Thyroid gland (tissue), 4 donors: Measurements from ENCODE around the gene ARHGEF38. TPM values are rescaled to one million over a fixed set of nuclear protein-coding genes. Genes with fewer than 3 reads are reported as not detected.

ENCODE experiments used
- DNase-seq, 2 donors: peaks; one replicate each; pipeline ENCODE4 v3.0.0-alpha.2; 2019
- H3K27ac ChIP-seq, 3 donors: fragments of 200-600 bp; sonication (generic); 1 replicate in 2 of 3; 2 replicates in 1 of 3; pipeline ENCODE4 v1.5.1; 2016 to 2019; ENCODE audit warnings: mild to moderate bottlenecking in 1 of 3, moderate library complexity in 1 of 3
- H3K27me3 ChIP-seq: fragments of 200-600 bp; sonication (generic); one replicate; pipeline ENCODE4 v1.5.1; 2019
- H3K36me3 ChIP-seq, 2 donors: fragments of 200-600 bp; sonication (generic); one replicate each; pipeline ENCODE4 v1.5.1; 2016 to 2019
- H3K4me1 ChIP-seq, 2 donors: fragments of 200-600 bp; sonication (generic); one replicate each; pipeline ENCODE4 v1.5.1; 2017 to 2019
- H3K4me3 ChIP-seq, 3 donors: fragments of 200-600 bp; sonication (generic); replicated peaks in 1 of 3; 1 replicate in 2 of 3; 2 replicates in 1 of 3; pipeline ENCODE4 v1.5.1; 2016; ENCODE audit warnings: mild to moderate bottlenecking in 1 of 3
- H3K9me3 ChIP-seq: fragments of 200-600 bp; sonication (generic); one replicate; pipeline ENCODE4 v1.5.1; 2017
- CTCF ChIP-seq, 6 experiments: fragments of 200-600 bp in 3 of 6; fragments of 450-650 bp in 3 of 6; sonication (generic) in 3 of 6; IDR thresholded peaks; one replicate each; pipeline ENCODE4 v1.5.1; 2016 to 2019; ENCODE audit warnings: antibody characterized with exemption in 6 of 6, mild to moderate bottlenecking in 2 of 6, inconsistent platforms in 1 of 6, moderate library complexity in 1 of 6
- POLR2A ChIP-seq, 2 donors: fragments of 450-650 bp; IDR thresholded peaks; one replicate each; pipeline ENCODE4 v1.6.1; 2017; ENCODE audit warnings: antibody characterized with exemption in 2 of 2, mild to moderate bottlenecking in 2 of 2, moderate library complexity in 1 of 2
- WGBS, 2 donors: methylation state at CpG; one replicate each; pipeline ENCODE4 v1.1.5; 2017; 5-methylcytosine and 5-hydroxymethylcytosine counted together
- intact Hi-C: fragments of 100-400 bp; cut with DNase I; formaldehyde crosslinking; loops from one replicate; pipeline ENCODE4 v1.15.1; 2023
- total RNA-seq, 4 donors: library from RNA; depleted of rRNA; stranded (reverse); fragments of >200 nt; gene quantifications; one replicate each; pipeline ENCODE4 v1.2.3, GENCODE V29; 2016

Gene ARHGEF38
- total RNA-seq: 10 to 100 TPM in 1 of 4 donors, 1 to 10 TPM in 3; 2.5 to 10.1 (median 4.5) TPM

DNA sequence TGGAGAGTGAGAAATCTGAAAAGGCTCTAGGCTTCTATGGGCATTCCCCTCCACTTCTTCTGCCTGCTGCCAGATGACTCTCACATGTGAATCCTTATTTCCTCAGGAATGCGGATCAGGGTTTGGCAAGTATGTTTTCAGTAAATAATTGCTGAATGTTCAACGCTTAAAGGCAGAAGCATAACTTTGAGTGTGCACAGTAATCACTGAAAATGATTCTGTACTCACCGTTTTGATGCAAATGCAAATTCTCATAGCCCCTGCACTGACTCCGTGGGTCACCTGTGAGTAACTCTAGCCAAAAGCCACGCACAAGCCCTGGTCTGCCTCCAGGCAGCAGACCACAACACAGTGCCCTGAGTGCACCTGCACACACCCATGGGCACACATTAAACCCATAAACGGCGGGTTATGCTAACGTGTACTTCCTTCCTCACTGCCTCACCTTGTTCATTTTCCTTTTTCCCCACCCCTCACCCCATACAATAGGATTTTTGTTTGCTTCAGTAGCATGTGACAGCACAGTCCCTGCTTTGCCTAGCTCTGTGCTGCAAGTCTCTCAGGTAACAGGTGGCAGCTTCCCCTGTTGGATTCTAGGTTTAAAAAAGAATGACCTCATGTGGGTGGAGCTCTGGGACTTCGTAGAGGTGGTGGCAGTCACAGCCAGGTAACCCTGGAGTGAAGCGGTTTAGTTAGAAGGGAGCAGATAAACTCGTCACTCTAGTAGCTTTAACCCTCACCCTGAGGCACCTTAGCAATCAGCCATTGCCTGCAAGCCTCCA is at the start of gene ARHGEF38:
TSS of gene ARHGEF38 (plus strand) at position 656 of the 782 bp plus-strand sequence. CDS start 146 bp downstream, outside the sequence.
- Histone ChIP-seq H3K4me3 (peak within 1 kb of the TSS in 1 of 3 donors; percentile 20), H3K27me3 (no peaks in the 10 kb centered on the region), H3K27ac (peak within 1 kb of the TSS; percentile 65 to 70 (median 67)), H3K36me3 (no peaks in the 10 kb centered on the region), H3K4me1 (peaks cover 7 to 28% of the 10 kb centered on the region in 2 donors), H3K9me3 (no peaks in the 10 kb centered on the region)
- intact Hi-C loops: no loop called here
- WGBS, 2 donors: 24 to 26% methylated on average over 11 of the region's 11 CpGs
- TF ChIP-seq CTCF (IDR thresholded peaks at IDR 0.05) (no peak), POLR2A (IDR thresholded peaks at IDR 0.05) (peak in 1 of 2 donors; percentile 52)
- peak; percentile 49 to 62 for DNase-seq

GRCh38 chr4:105503484-105503883 is 48.9 kb upstream of the ARHGEF38 start:
- intact Hi-C loops: no loop called here
- no peak overlapping the region for H3K27ac ChIP-seq
- no peak for DNase-seq
- no peak overlapping the region for H3K4me3 ChIP-seq
- H3K9me3 ChIP-seq: no peaks in the 10 kb centered on the region
- no peaks in the 10 kb centered on the region for H3K27me3 ChIP-seq
- TF ChIP-seq POLR2A (IDR thresholded peaks at IDR 0.05) (no peak), CTCF (IDR thresholded peaks at IDR 0.05) (no peak)
- 85 to 91% methylated on average over 2 of the region's 2 CpGs for WGBS, 2 donors
- no peaks in the 10 kb centered on the region for H3K4me1 ChIP-seq
- H3K36me3 ChIP-seq: no peaks in the 10 kb centered on the region

DNA sequence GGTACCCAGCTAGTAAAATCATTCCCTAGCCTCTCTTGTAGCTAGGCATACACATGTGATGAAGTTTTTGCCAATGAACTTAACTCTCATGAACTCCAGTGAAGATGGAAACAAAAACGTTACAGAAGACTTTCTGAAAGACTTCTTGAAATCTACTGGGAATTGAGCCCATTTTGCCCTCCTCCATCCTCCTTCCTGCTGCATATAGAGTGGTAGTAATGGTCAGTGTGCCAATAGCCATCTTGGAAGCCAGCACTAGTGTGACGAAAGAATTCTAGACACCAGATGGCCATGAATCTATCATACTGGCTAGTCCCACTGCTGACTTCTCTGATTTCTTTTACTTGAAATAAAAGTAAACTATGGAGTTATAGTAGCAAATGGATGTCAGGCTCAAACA is 47.7 kb upstream of the ARHGEF38 start:
- Histone ChIP-seq H3K27me3 (no peaks in the 10 kb centered on the region), H3K9me3 (no peaks in the 10 kb centered on the region), H3K4me3 (no peak overlapping the region), H3K4me1 (peaks cover 0 to 7% of the 10 kb centered on the region in 2 donors), H3K36me3 (no peaks in the 10 kb centered on the region), H3K27ac (no peak overlapping the region)
- TF ChIP-seq CTCF (IDR thresholded peaks at IDR 0.05) (no peak), POLR2A (IDR thresholded peaks at IDR 0.05) (no peak)
- 54 to 62% methylated on average over 2 of the region's 2 CpGs for WGBS, 2 donors
- intact Hi-C loops: no loop called here
- no peak for DNase-seq

DNA sequence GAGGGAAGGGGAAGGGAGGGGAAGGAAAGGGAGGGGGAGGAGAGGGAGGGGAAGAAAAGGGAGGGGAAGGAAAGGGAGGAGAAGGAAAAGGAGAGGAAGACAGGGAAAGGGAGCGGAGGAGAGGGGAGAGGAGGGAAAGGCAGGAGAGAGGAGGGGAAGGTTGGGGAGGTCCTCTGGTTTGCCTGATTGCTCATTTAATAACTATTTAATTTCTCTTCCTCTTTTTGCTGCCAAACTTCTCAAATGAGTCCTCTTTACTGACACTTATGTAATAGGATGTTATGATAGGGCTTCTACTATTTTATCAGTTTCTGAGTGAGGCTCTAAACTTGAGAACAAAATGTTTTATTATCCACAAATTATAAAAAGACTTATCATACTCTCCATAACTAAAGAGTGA is 43.1 kb upstream of the ARHGEF38 start:
- no peaks in the 10 kb centered on the region for H3K9me3 ChIP-seq
- no peak for DNase-seq
- TF ChIP-seq POLR2A (IDR thresholded peaks at IDR 0.05): no peak
- no peak for TF ChIP-seq CTCF (IDR thresholded peaks at IDR 0.05)
- H3K27ac ChIP-seq: no peak overlapping the region
- H3K36me3 ChIP-seq: no peaks in the 10 kb centered on the region
- no peak overlapping the region for H3K4me3 ChIP-seq
- WGBS, 2 donors: 80 to 81% methylated on average over 1 of the region's 1 CpG
- peaks cover 0 to 12% of the 10 kb centered on the region in 2 donors for H3K4me1 ChIP-seq
- intact Hi-C loops: no loop called here
- no peaks in the 10 kb centered on the region for H3K27me3 ChIP-seq

DNA sequence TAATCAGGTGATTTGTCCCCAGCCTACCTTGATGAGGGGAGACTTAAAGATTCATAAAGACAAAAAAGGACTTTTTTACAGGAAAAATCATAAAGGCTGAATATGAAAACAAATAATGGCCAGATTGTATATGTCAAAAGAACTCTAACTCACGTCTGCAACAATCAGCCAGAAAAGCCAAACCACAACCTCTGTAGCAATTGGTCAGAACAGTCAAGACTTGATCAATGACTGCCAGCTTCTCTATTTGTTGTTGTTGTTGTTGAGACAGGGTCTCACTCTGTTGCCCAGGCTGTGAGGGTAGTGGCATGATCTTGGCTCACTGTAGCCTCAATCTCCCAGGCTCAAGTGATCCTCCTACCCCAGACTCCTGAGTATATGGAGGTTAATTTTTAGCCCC is 42.7 kb upstream of the ARHGEF38 start:
- TF ChIP-seq CTCF (IDR thresholded peaks at IDR 0.05) (no peak), POLR2A (IDR thresholded peaks at IDR 0.05) (no peak)
- WGBS, 2 donors: 79 to 82% methylated on average over 1 of the region's 1 CpG
- intact Hi-C loops: loop anchor here (10.0 kb wide), 1 partner anchor 165 kb away; no protein-coding TSS in a partner anchor
- Histone ChIP-seq H3K27me3 (no peaks in the 10 kb centered on the region), H3K27ac (no peak overlapping the region), H3K4me1 (peaks cover 0 to 12% of the 10 kb centered on the region in 2 donors), H3K36me3 (no peaks in the 10 kb centered on the region), H3K4me3 (no peak overlapping the region), H3K9me3 (no peaks in the 10 kb centered on the region)
- DNase-seq: no peak
